Endothelial cell of umbilical vein (primary cell): Measurements from ENCODE around the gene MIA. TPM values are rescaled to one million over a fixed set of nuclear protein-coding genes. Genes with fewer than 3 reads are reported as not detected.

Experiments
- BruUV-seq: library from RNA; stranded (reverse); fragments of 400-500 nt; replicated peaks from 2 replicates; lab custom pipeline; 2021; lab: Mats Ljungman, UMichigan
- CTCF ChIA-PET: fragments of 300-600, 350-600 bp; sonication (Branson Sonifier 250); formaldehyde crosslinking; loops from one replicate; lab custom pipeline; 2021; ENCODE audit warnings: antibody characterized with exemption, inconsistent platforms; lab: Charles Lee
- POLR2A ChIA-PET: fragments of 300-600, 350-600 bp; sonication (Branson Sonifier 250); formaldehyde crosslinking; loops from one replicate; lab custom pipeline; 2021; ENCODE audit warnings: antibody characterized with exemption, inconsistent platforms; lab: Charles Lee
- DNase-seq: peaks from one replicate; pipeline ENCODE4 v3.0.0-alpha.2; 2011; ENCODE audit warnings: low read depth, low spot score
- FAIRE-seq: peaks from 2 replicates; lab custom pipeline; 2011; peaks lifted over from hg19 to GRCh38; lab: Jason Lieb, UNC
- H2AFZ ChIP-seq: 2 replicates; pipeline ENCODE4 v1.6.0; 2012; ENCODE audit warnings: low read depth, low read length, control low read depth, inconsistent platforms
- H3K27ac ChIP-seq: 2 replicates; pipeline ENCODE4 v1.5.1; 2011; ENCODE audit warnings: low read depth, mild to moderate bottlenecking, control low read depth, low read length, moderate library complexity; ENCODE audit not compliant: insufficient read depth
- H3K27me3 ChIP-seq, 2 experiments: 2 replicates each; pipeline versions ENCODE4 v1.6.0 to v1.6.1; 2011; ENCODE audit warnings: low read length in 2 of 2, mixed read lengths in 1 of 2; ENCODE audit not compliant: control insufficient read depth in 2 of 2, insufficient read depth in 2 of 2
- H3K36me3 ChIP-seq, 2 experiments: 2 replicates in 1 of 2; 3 replicates in 1 of 2; pipeline ENCODE4 v1.5.1; 2011; ENCODE audit warnings: low read length in 2 of 2, mild to moderate bottlenecking in 1 of 2, moderate library complexity in 1 of 2; ENCODE audit not compliant: control insufficient read depth in 2 of 2, insufficient read depth in 2 of 2; ENCODE audit errors: extremely low read depth in 1 of 2
- H3K4me1 ChIP-seq: 3 replicates; pipeline ENCODE4 v1.5.1; 2011; ENCODE audit warnings: mild to moderate bottlenecking, low read length; ENCODE audit not compliant: control insufficient read depth, insufficient read depth; ENCODE audit errors: extremely low read depth
- H3K4me2 ChIP-seq: 2 replicates; pipeline ENCODE4 v1.6.1; 2011; ENCODE audit warnings: low read length, control low read depth, mixed read lengths; ENCODE audit not compliant: insufficient read depth
- H3K4me3 ChIP-seq, 3 experiments: fragments of 200-600 bp in 1 of 3; sonication (generic), shearing (Covaris generic) in 1 of 3; replicated peaks in 1 of 3; 2 replicates each; pipeline ENCODE4 v1.5.1; 2011 to 2016; ENCODE audit warnings: control low read depth in 3 of 3, low read length in 3 of 3, mild to moderate bottlenecking in 2 of 3, inconsistent platforms in 1 of 3, low read depth in 1 of 3, moderate library complexity in 1 of 3; ENCODE audit not compliant: insufficient read depth in 1 of 3
- H3K79me2 ChIP-seq: 2 replicates; pipeline ENCODE4 v1.6.0; 2012; ENCODE audit warnings: low read length, inconsistent platforms; ENCODE audit not compliant: control insufficient read depth, insufficient read depth
- H3K9ac ChIP-seq: replicated peaks from 2 replicates; pipeline ENCODE3; 2011; ENCODE audit warnings: low read length, control low read depth; ENCODE audit not compliant: insufficient read depth; ENCODE audit errors: extremely low read depth
- H3K9me1 ChIP-seq: replicated peaks from 3 replicates; pipeline ENCODE4 v1.6.0; 2011; ENCODE audit warnings: mild to moderate bottlenecking, low read length; ENCODE audit not compliant: control insufficient read depth, insufficient read depth; ENCODE audit errors: extremely low read depth
- H3K9me3 ChIP-seq: replicated peaks from 2 replicates; pipeline ENCODE4 v1.5.1; 2012; ENCODE audit warnings: low read length, inconsistent platforms; ENCODE audit not compliant: control insufficient read depth, insufficient read depth
- H4K20me1 ChIP-seq: replicated peaks from 2 replicates; pipeline ENCODE3; 2011; ENCODE audit warnings: mild to moderate bottlenecking, low read length; ENCODE audit not compliant: control insufficient read depth, insufficient read depth; ENCODE audit errors: extremely low read depth
- EZH2 ChIP-seq: IDR thresholded peaks from 2 replicates; pipeline ENCODE4 v1.6.1; 2012; ENCODE audit warnings: borderline replicate concordance, low read depth, mild to moderate bottlenecking, moderate library complexity, low read length, inconsistent platforms; ENCODE audit not compliant: severe bottlenecking
- FOS ChIP-seq: IDR thresholded peaks from 2 replicates; pipeline ENCODE4 v1.6.1; 2011; ENCODE audit warnings: mild to moderate bottlenecking, low read length, moderate library complexity, borderline replicate concordance; ENCODE audit not compliant: insufficient read depth
- GATA2 ChIP-seq: IDR thresholded peaks from 2 replicates; pipeline ENCODE4 v1.7.0; 2011; ENCODE audit warnings: low read depth, mild to moderate bottlenecking, moderate library complexity, mixed read lengths, low read length; ENCODE audit not compliant: insufficient read length, insufficient read depth
- JUN ChIP-seq: IDR thresholded peaks from 2 replicates; pipeline ENCODE4 v1.6.1; 2011; ENCODE audit warnings: borderline replicate concordance, low read depth; ENCODE audit not compliant: insufficient read length, insufficient read depth
- MYC ChIP-seq: IDR thresholded peaks from one replicate; pipeline ENCODE4 v1.6.1; 2011; ENCODE audit warnings: mild to moderate bottlenecking, low read depth, low read length
- POLR2A ChIP-seq: IDR thresholded peaks from 2 replicates; pipeline ENCODE4 v1.6.1; 2012; ENCODE audit warnings: low read depth, mild to moderate bottlenecking, control low read depth, low read length
- POLR2AphosphoS5 ChIP-seq: IDR thresholded peaks from 2 replicates; pipeline ENCODE4 v1.6.1; 2012; ENCODE audit warnings: low read depth, mild to moderate bottlenecking, control low read depth, low read length, moderate library complexity; ENCODE audit not compliant: insufficient read depth
- dilution Hi-C: fragments of 300-500 bp; cut with MboI; formaldehyde crosslinking; loops from one replicate; pipeline ENCODE4 v1.15.0; 2019; ENCODE audit warnings: low sequenced_read_pairs; ENCODE audit not compliant: extremely low pct_ligation_motif_present
- intact Hi-C: fragments of 100-400 bp; cut with micrococcal nuclease; formaldehyde crosslinking; loops from one replicate; pipeline ENCODE4 v1.10.0; 2022
- polyA plus RNA-seq, 4 experiments: library from polyadenylated mRNA; depleted of rRNA in 3 of 4; stranded (reverse) in 3 of 4; unstranded in 1 of 4; fragments of >200 nt; gene quantifications; 2 replicates each; pipeline versions ENCODE4 v1.2.1 to v1.2.3, GENCODE V29; 2011 to 2012; ENCODE audit warnings: missing spikeins in 1 of 4
- total RNA-seq: library from RNA; stranded (reverse); gene quantifications from 2 replicates; pipeline ENCODE4 v1.2.3, GENCODE V29; 2021
- TF ChIP-seq, protein P1 (sequence below), 2 donors: IDR thresholded peaks; 1 replicate in 1 of 2; 2 replicates in 1 of 2; pipeline ENCODE4 v1.5.1; 2011; ENCODE audit warnings: low read length in 2 of 2, mild to moderate bottlenecking in 2 of 2, moderate library complexity in 2 of 2, control low read depth in 1 of 2, inconsistent platforms in 1 of 2, low read depth in 1 of 2; ENCODE audit not compliant: insufficient read depth in 1 of 2; ENCODE audit errors: extremely low read depth in 1 of 2
- TF ChIP-seq, protein P2 (sequence below): IDR thresholded peaks from 2 replicates; pipeline ENCODE4 v1.6.1; 2011; ENCODE audit not compliant: insufficient read depth, insufficient read length

MIA gene
- total and polyA plus RNA-seq, 2 donors (not counting 3 experiments of a cell fraction or from before 2014, with no cell fraction given): 0.32 TPM; not detected in 1

DNA sequence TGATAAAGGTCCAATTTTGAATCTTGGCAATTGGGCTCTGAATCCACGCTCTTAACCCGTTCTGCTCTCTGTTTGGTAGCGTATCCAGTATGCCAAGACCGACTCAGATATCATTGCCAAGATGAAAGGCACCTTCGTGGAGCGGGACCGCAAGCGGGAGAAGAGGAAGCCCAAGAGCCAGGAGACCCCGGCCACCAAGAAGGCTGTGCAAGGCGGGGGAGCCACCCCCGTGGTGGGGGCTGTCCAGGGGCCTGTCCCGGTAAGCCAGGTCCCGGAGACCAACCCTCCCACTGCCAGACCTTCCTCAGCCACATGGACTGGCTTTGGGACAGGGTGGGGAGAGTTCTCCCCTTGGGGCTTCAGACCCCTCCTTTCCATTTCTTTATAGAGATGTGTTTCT, 16.0 kb upstream of the MIA start:
- peaks cover 28 to 59% of the 10 kb centered on the region in 2 experiments for H3K36me3 ChIP-seq
- no peak for FAIRE-seq

More for the DNA sequence above, 16.0 kb upstream of the MIA start:
- no peak overlapping the region for H3K27ac ChIP-seq
- H3K9me1 ChIP-seq: no peaks in the 10 kb centered on the region
- ChIA-PET CTCF (no interaction called here), POLR2A (no interaction called here)
- H3K4me2 ChIP-seq: no peak overlapping the region
- H3K9ac ChIP-seq: no peak overlapping the region
- H3K4me3 ChIP-seq: no peak overlapping the region
- no peaks in the 10 kb centered on the region for H3K27me3 ChIP-seq
- H3K9me3 ChIP-seq: no peaks in the 10 kb centered on the region
- H4K20me1 ChIP-seq: no peaks in the 10 kb centered on the region
- no peak for TF ChIP-seq MYC
- TF ChIP-seq POLR2AphosphoS5: no peak
- no peak for TF ChIP-seq POLR2A
- TF ChIP-seq, protein P1, sequence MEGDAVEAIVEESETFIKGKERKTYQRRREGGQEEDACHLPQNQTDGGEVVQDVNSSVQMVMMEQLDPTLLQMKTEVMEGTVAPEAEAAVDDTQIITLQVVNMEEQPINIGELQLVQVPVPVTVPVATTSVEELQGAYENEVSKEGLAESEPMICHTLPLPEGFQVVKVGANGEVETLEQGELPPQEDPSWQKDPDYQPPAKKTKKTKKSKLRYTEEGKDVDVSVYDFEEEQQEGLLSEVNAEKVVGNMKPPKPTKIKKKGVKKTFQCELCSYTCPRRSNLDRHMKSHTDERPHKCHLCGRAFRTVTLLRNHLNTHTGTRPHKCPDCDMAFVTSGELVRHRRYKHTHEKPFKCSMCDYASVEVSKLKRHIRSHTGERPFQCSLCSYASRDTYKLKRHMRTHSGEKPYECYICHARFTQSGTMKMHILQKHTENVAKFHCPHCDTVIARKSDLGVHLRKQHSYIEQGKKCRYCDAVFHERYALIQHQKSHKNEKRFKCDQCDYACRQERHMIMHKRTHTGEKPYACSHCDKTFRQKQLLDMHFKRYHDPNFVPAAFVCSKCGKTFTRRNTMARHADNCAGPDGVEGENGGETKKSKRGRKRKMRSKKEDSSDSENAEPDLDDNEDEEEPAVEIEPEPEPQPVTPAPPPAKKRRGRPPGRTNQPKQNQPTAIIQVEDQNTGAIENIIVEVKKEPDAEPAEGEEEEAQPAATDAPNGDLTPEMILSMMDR (IDR thresholded peaks at IDR 0.05; ENCODE audit: extremely low read depth in 1 of 2, insufficient read depth in 1 of 2, low read depth in 1 of 2, low read length in 2 of 2): no peak
- no peak for TF ChIP-seq JUN
- TF ChIP-seq FOS: no peak
- TF ChIP-seq EZH2: no peak
- no peak for TF ChIP-seq GATA2
- TF ChIP-seq, protein P2, sequence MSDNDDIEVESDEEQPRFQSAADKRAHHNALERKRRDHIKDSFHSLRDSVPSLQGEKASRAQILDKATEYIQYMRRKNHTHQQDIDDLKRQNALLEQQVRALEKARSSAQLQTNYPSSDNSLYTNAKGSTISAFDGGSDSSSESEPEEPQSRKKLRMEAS: no peak
- intact Hi-C loops (no loop called here), dilution Hi-C loops (no loop called here)
- H3K4me1 ChIP-seq: peaks cover 30% of the 10 kb centered on the region
- no TSS peak for BruUV-seq
- peaks cover 55% of the 10 kb centered on the region for H3K79me2 ChIP-seq
- no peak for DNase-seq
- H2AFZ ChIP-seq: no peak overlapping the region
